IMR-90 (cell line): ENCODE results near the gene ZMYM2. TPM values are rescaled to one million over a fixed set of nuclear protein-coding genes. Genes with fewer than 3 reads are reported as not detected.

ENCODE experiments used
- ATAC-seq: fragments of 200-7000 bp; cut with Tn5 transposase; 2 replicates; pipeline ENCODE4 v1.9.1; 2020; ENCODE audit warnings: low read depth, mild to moderate bottlenecking, moderate library complexity
- BruUV-seq: library from RNA; stranded (reverse); fragments of 400-500 nt; replicated peaks from 2 replicates; lab custom pipeline; 2021; lab: Mats Ljungman, UMichigan
- CTCF ChIA-PET: fragments of 300-600 bp; formaldehyde crosslinking; extraction: SDS; loops from one replicate; lab custom pipeline; 2021; ENCODE audit warnings: antibody characterized with exemption; lab: Yijun Ruan, JAX
- POLR2A ChIA-PET: fragments of 300-600 bp; sonication (Branson Sonifier 250); formaldehyde crosslinking; loops from one replicate; lab custom pipeline; 2022; ENCODE audit warnings: antibody characterized with exemption; ENCODE audit not compliant: unreplicated experiment; lab: Charles Lee
- DNase-seq: peaks from one replicate; pipeline ENCODE4 v3.0.0; 2013
- H2AFZ ChIP-seq: replicated peaks from 2 replicates; pipeline ENCODE3; 2013; ENCODE audit warnings: low read length, mild to moderate bottlenecking; ENCODE audit not compliant: poor library complexity
- H2AK5ac ChIP-seq: 2 replicates; pipeline ENCODE4 v1.6.1; 2013; ENCODE audit warnings: low read depth, low read length, inconsistent platforms
- H2AK9ac ChIP-seq: replicated peaks from 2 replicates; pipeline ENCODE3; 2013; ENCODE audit warnings: mild to moderate bottlenecking, low read depth, low read length, moderate library complexity; ENCODE audit not compliant: poor library complexity
- H2BK120ac ChIP-seq: 2 replicates; pipeline ENCODE4 v1.6.1; 2013; ENCODE audit warnings: low read depth, low read length, inconsistent platforms
- H2BK15ac ChIP-seq: 3 replicates; pipeline ENCODE4 v1.6.1; 2013; ENCODE audit warnings: low read depth, low read length, inconsistent platforms
- H2BK20ac ChIP-seq: 2 replicates; pipeline ENCODE4 v1.6.1; 2013; ENCODE audit warnings: low read depth, mild to moderate bottlenecking, inconsistent platforms, low read length, moderate library complexity
- H2BK5ac ChIP-seq: 2 replicates; pipeline ENCODE4 v1.6.1; 2013; ENCODE audit warnings: mild to moderate bottlenecking, low read depth, low read length, inconsistent platforms; ENCODE audit not compliant: poor library complexity, severe bottlenecking
- H3K14ac ChIP-seq: replicated peaks from 2 replicates; pipeline ENCODE4 v1.6.1; 2013; ENCODE audit warnings: low read depth, low read length, inconsistent platforms
- H3K18ac ChIP-seq: 2 replicates; pipeline ENCODE4 v1.6.1; 2013; ENCODE audit warnings: low read depth, low read length, control low read depth
- H3K23ac ChIP-seq: 2 replicates; pipeline ENCODE4 v1.6.1; 2013; ENCODE audit warnings: low read depth, low read length, inconsistent platforms
- H3K27ac ChIP-seq: 2 replicates; pipeline ENCODE4 v1.5.1; 2013; ENCODE audit warnings: mild to moderate bottlenecking, control low read depth, low read length; ENCODE audit not compliant: insufficient read depth
- H3K27me3 ChIP-seq: 2 replicates; pipeline ENCODE4 v1.6.1; 2013; ENCODE audit warnings: low read length; ENCODE audit not compliant: control insufficient read depth, insufficient read depth
- H3K36me3 ChIP-seq: 2 replicates; pipeline ENCODE4 v1.6.1; 2013; ENCODE audit warnings: low read length, mixed read lengths; ENCODE audit not compliant: control insufficient read depth, insufficient read depth
- H3K4ac ChIP-seq: 2 replicates; pipeline ENCODE4 v1.6.1; 2013; ENCODE audit warnings: low read depth, low read length, inconsistent platforms
- H3K4me1 ChIP-seq: 2 replicates; pipeline ENCODE4 v1.6.1; 2013; ENCODE audit warnings: low read length, mixed read lengths; ENCODE audit not compliant: control insufficient read depth, insufficient read depth
- H3K4me2 ChIP-seq: 2 replicates; pipeline ENCODE4 v1.6.1; 2013; ENCODE audit warnings: low read depth, mild to moderate bottlenecking, control low read depth, low read length, moderate library complexity
- H3K4me3 ChIP-seq: 2 replicates; pipeline ENCODE4 v1.5.1; 2013; ENCODE audit warnings: low read depth, mild to moderate bottlenecking, control low read depth, low read length, moderate library complexity; ENCODE audit not compliant: insufficient read depth
- H3K56ac ChIP-seq: 2 replicates; pipeline ENCODE4 v1.6.1; 2013; ENCODE audit warnings: low read length, inconsistent platforms; ENCODE audit not compliant: insufficient read depth; ENCODE audit errors: extremely low read depth
- H3K79me1 ChIP-seq, 2 experiments: 2 replicates each; pipeline ENCODE4 v1.6.1; 2013; ENCODE audit warnings: low read length in 2 of 2, inconsistent platforms in 1 of 2, low read depth in 1 of 2
- H3K9ac ChIP-seq: 2 replicates; pipeline ENCODE4 v1.6.1; 2013; ENCODE audit warnings: low read depth, low read length, control low read depth
- H3K9me1 ChIP-seq: 2 replicates; pipeline ENCODE4 v1.6.1; 2013; ENCODE audit warnings: low read length, inconsistent platforms; ENCODE audit not compliant: insufficient read depth
- H3K9me3 ChIP-seq: 2 replicates; pipeline ENCODE4 v1.6.1; 2013; ENCODE audit warnings: low read length; ENCODE audit not compliant: control insufficient read depth, insufficient read depth
- H4K20me1 ChIP-seq: 2 replicates; pipeline ENCODE4 v1.6.1; 2013; ENCODE audit warnings: low read length, inconsistent platforms; ENCODE audit not compliant: insufficient read depth
- H4K5ac ChIP-seq: 2 replicates; pipeline ENCODE4 v1.6.1; 2013; ENCODE audit warnings: mild to moderate bottlenecking, low read depth, low read length, control low read depth
- H4K8ac ChIP-seq, 2 experiments: 2 replicates each; pipeline ENCODE4 v1.6.1; 2013; ENCODE audit warnings: low read depth in 2 of 2, low read length in 2 of 2, control low read depth in 1 of 2, inconsistent platforms in 1 of 2
- H4K91ac ChIP-seq: 2 replicates; pipeline ENCODE4 v1.6.1; 2013; ENCODE audit warnings: low read depth, low read length, inconsistent platforms; ENCODE audit not compliant: insufficient read depth
- BHLHE40 ChIP-seq: fragments of 150-350 bp; IDR thresholded peaks from 2 replicates; pipeline ENCODE4 v1.6.1; 2016; ENCODE audit warnings: mild to moderate bottlenecking, low read depth, low read length
- CEBPB ChIP-seq: IDR thresholded peaks from 2 replicates; pipeline ENCODE4 v1.6.1; 2012; ENCODE audit warnings: low read depth, low read length, improper control_type of control experiment
- CHD1 ChIP-seq: IDR thresholded peaks from 2 replicates; pipeline ENCODE4 v1.6.1; 2012; ENCODE audit warnings: low read depth, low read length, improper control_type of control experiment
- CTCF ChIP-seq: conservative IDR thresholded peaks from 2 replicates; pipeline ENCODE4 v1.5.1; 2012; ENCODE audit warnings: mild to moderate bottlenecking, low read depth, low read length, improper control_type of control experiment
- ELK1 ChIP-seq: fragments of 150-350 bp; IDR thresholded peaks from 2 replicates; pipeline ENCODE4 v1.6.1; 2016; ENCODE audit warnings: low read depth, mild to moderate bottlenecking, low read length, moderate library complexity, borderline replicate concordance
- FOS ChIP-seq: fragments of 150-350 bp; IDR thresholded peaks from 2 replicates; pipeline ENCODE4 v1.6.1; 2016; ENCODE audit warnings: low read depth, low read length
- MAFK ChIP-seq: IDR thresholded peaks from 2 replicates; pipeline ENCODE4 v1.6.1; 2012; ENCODE audit warnings: low read depth, low read length, improper control_type of control experiment
- MAZ ChIP-seq: IDR thresholded peaks from 2 replicates; pipeline ENCODE4 v1.6.1; 2012; ENCODE audit warnings: low read depth, mild to moderate bottlenecking, low read length, improper control_type of control experiment, moderate library complexity, borderline replicate concordance
- MXI1 ChIP-seq: IDR thresholded peaks from 2 replicates; pipeline ENCODE4 v1.6.1; 2012; ENCODE audit warnings: low read depth, mild to moderate bottlenecking, low read length, moderate library complexity, borderline replicate concordance
- NFE2L2 ChIP-seq: fragments of 150-350 bp; IDR thresholded peaks from 2 replicates; pipeline ENCODE4 v1.6.1; 2016; ENCODE audit warnings: low read depth, mild to moderate bottlenecking, low read length
- POLR2A ChIP-seq: IDR thresholded peaks from 2 replicates; pipeline ENCODE4 v1.6.1; 2012; ENCODE audit warnings: mild to moderate bottlenecking, low read depth, low read length
- RAD21 ChIP-seq: IDR thresholded peaks from 2 replicates; pipeline ENCODE4 v1.6.1; 2012; ENCODE audit warnings: low read length, improper control_type of control experiment
- RCOR1 ChIP-seq: IDR thresholded peaks from 2 replicates; pipeline ENCODE4 v1.6.1; 2012; ENCODE audit warnings: mild to moderate bottlenecking, low read length, improper control_type of control experiment; ENCODE audit not compliant: insufficient replicate concordance
- RFX5 ChIP-seq: IDR thresholded peaks from 2 replicates; pipeline ENCODE4 v1.8.0; 2012; ENCODE audit warnings: low read depth, mild to moderate bottlenecking, low read length, moderate library complexity
- SMC3 ChIP-seq: fragments of 150-350 bp; IDR thresholded peaks from 2 replicates; pipeline ENCODE4 v1.6.1; 2016; ENCODE audit warnings: low read depth, mild to moderate bottlenecking, antibody characterized with exemption, low read length, moderate library complexity
- USF2 ChIP-seq: fragments of 150-350 bp; IDR thresholded peaks from 2 replicates; pipeline ENCODE4 v1.6.1; 2017; ENCODE audit warnings: mild to moderate bottlenecking, antibody characterized with exemption, low read length, low read depth
- WGBS, 2 experiments: methylation state at CpG; one replicate each; pipeline versions ENCODE4 v1.1.5 to v1.1.7; 2013; ENCODE audit warnings: missing lambda C conversion rate in 2 of 2; ENCODE audit not compliant: insufficient read length in 1 of 2; ENCODE audit errors: extremely low coverage in 2 of 2; 5-methylcytosine and 5-hydroxymethylcytosine counted together
- dilution Hi-C: fragments of 300-500 bp; cut with HindIII; formaldehyde crosslinking; loops from one replicate; pipeline ENCODE4 v1.14.3; 2018; ENCODE audit warnings: low sequenced_read_pairs; ENCODE audit not compliant: unreplicated experiment
- in situ Hi-C: fragments of 300-500 bp; cut with MboI; formaldehyde crosslinking; loops from 3 replicates; pipeline ENCODE4 v1.14.3; 2019; ENCODE audit warnings: low sequenced_read_pairs, inconsistent platforms, mixed read lengths
- intact Hi-C: fragments of 100-400 bp; cut with micrococcal nuclease; formaldehyde crosslinking; loops from 2 replicates; pipeline ENCODE4 v1.10.0; 2022
- polyA plus RNA-seq, 3 experiments: library from polyadenylated mRNA; depleted of rRNA; stranded (reverse); fragments of >200 nt; gene quantifications; 2 replicates each; pipeline ENCODE4 v1.2.3, GENCODE V29; 2012; ENCODE audit warnings: low replicate concordance in 1 of 3
- total RNA-seq: library from RNA; depleted of rRNA; stranded (reverse); fragments of >200 nt; gene quantifications from 2 replicates; pipeline ENCODE4 v1.2.3, GENCODE V29; 2012

ZMYM2 gene
- total and polyA plus RNA-seq, 2 of the 4 experiments (the other 2 are of a cell fraction): 15.7 to 51.1 TPM

GRCh38 chr13:20043207-20043925, 84.8 kb downstream of the ZMYM2 start:
- WGBS, 2 experiments: 98% methylated on average over 5 of the region's 11 CpGs; no CpG with 5 or more reads in 1 of the 2 experiments
- H4K20me1 ChIP-seq: peaks cover 14% of the 10 kb centered on the region; the same call in 1 of the 2 replicates
- no peak overlapping the region for H3K27ac ChIP-seq
- H3K9me1 ChIP-seq: peaks cover 7% of the 10 kb centered on the region
- H4K91ac ChIP-seq: no peak overlapping the region
- no peak overlapping the region for H3K9ac ChIP-seq
- no peak overlapping the region for H2BK5ac ChIP-seq
- H3K4me2 ChIP-seq: no peak overlapping the region
- H3K4ac ChIP-seq: no peak overlapping the region
- no peak overlapping the region for H4K8ac ChIP-seq
- no peaks in the 10 kb centered on the region for H3K9me3 ChIP-seq
- in situ Hi-C loops: no loop called here
- H2BK120ac ChIP-seq: no peak overlapping the region
- ChIA-PET POLR2A (no interaction called here), CTCF (no interaction called here)
- TF ChIP-seq MXI1 (no peak), RFX5 (no peak), USF2 (no peak), POLR2A (no peak), BHLHE40 (no peak), CEBPB (no peak), MAZ (no peak), RCOR1 (no peak), SMC3 (no peak), MAFK (no peak), NFE2L2 (no peak), RAD21 (no peak), CHD1 (no peak), CTCF (no peak), ELK1 (no peak), FOS (no peak)
- no peak overlapping the region for H2AK9ac ChIP-seq
- H3K23ac ChIP-seq: no peak overlapping the region
- no peak overlapping the region for H2BK15ac ChIP-seq
- no peak overlapping the region for H4K5ac ChIP-seq
- intact Hi-C loops: no loop called here
- no peak overlapping the region for H3K4me3 ChIP-seq
- no peak overlapping the region for H2AFZ ChIP-seq
- no TSS peak for BruUV-seq
- H3K79me1 ChIP-seq: peaks cover 3 to 48% of the 10 kb centered on the region in 2 experiments
- dilution Hi-C loops: no loop called here
- no peak overlapping the region for H3K14ac ChIP-seq
- no peak overlapping the region for H2AK5ac ChIP-seq
- DNase-seq: no peak
- H3K36me3 ChIP-seq: peaks cover 22% of the 10 kb centered on the region
- no peak overlapping the region for H3K18ac ChIP-seq
- ATAC-seq: no peak
- H3K56ac ChIP-seq: no peak overlapping the region
- no peak overlapping the region for H2BK20ac ChIP-seq
- H3K27me3 ChIP-seq: no peaks in the 10 kb centered on the region
- H3K4me1 ChIP-seq: no peaks in the 10 kb centered on the region
